Measurements from ENCODE around the gene TWF1.

DNA sequence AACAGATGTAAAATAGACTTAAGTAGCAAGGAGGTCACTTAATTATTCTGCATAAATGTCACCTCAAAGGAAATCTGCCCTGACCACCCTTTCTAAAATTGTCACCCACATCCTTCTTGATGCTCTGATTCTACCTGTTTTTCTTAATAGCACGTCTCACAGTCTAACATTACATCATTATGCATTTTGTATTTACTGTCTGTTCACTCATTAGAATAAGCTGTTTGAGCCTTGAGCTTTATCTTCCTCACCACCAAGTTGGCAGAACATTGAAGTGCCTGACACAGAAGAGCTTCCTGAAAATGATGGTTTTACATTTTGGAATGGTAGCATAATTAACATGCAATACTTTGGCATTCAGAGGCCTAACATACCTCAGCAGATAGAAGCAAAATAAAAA lies 21.0 kb upstream of the TWF1 start:
- TF ChIP-seq, protein P1, sequence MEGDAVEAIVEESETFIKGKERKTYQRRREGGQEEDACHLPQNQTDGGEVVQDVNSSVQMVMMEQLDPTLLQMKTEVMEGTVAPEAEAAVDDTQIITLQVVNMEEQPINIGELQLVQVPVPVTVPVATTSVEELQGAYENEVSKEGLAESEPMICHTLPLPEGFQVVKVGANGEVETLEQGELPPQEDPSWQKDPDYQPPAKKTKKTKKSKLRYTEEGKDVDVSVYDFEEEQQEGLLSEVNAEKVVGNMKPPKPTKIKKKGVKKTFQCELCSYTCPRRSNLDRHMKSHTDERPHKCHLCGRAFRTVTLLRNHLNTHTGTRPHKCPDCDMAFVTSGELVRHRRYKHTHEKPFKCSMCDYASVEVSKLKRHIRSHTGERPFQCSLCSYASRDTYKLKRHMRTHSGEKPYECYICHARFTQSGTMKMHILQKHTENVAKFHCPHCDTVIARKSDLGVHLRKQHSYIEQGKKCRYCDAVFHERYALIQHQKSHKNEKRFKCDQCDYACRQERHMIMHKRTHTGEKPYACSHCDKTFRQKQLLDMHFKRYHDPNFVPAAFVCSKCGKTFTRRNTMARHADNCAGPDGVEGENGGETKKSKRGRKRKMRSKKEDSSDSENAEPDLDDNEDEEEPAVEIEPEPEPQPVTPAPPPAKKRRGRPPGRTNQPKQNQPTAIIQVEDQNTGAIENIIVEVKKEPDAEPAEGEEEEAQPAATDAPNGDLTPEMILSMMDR (conservative IDR thresholded peaks at IDR 0.05; ENCODE audit: low read depth, low read length) = no peak
- TF ChIP-seq EZH2 (IDR thresholded peaks at IDR 0.05; ENCODE audit: low read length, unreplicated experiment) (no peak), EZH2phosphoT487 (IDR thresholded peaks at IDR 0.05; ENCODE audit: borderline replicate concordance, low read length) (no peak)

Measured in PC-3 (cell line).